ENCODE measurements around the gene MTHFR. TPM values are rescaled to one million over a fixed set of nuclear protein-coding genes. Genes with fewer than 3 reads are reported as not detected.

MTHFR gene
- total RNA-seq, 2 donors from 2014 or later: 16.0 to 18.7 TPM

- H3K4me1 Mint-ChIP-seq (ENCODE audit: low read depth): no peaks in the 10 kb centered on the region
- H3K4me3 Mint-ChIP-seq: no peak overlapping the region
- no peak overlapping the region for H3K27ac Mint-ChIP-seq
- no peak for DNase-seq
- no peaks in the 10 kb centered on the region for H3K9me3 Mint-ChIP-seq
- no peak for ATAC-seq (replicated peaks in 1 of 2)
- H3K36me3 Mint-ChIP-seq (ENCODE audit: insufficient read depth in 2 of 2): no peaks in the 10 kb centered on the region
- H3K27me3 Mint-ChIP-seq (ENCODE audit: low read depth): no peaks in the 10 kb centered on the region
Measured at GRCh38 chr1:11779715-11780379, 25.9 kb downstream of the MTHFR start.

GRCh38 chr1:11778844-11779623 is 26.7 kb downstream of the MTHFR start:
- H3K4me3 Mint-ChIP-seq: no peak overlapping the region
- H3K27ac Mint-ChIP-seq: no peak overlapping the region
- no peak for DNase-seq
- no peaks in the 10 kb centered on the region for H3K27me3 Mint-ChIP-seq (ENCODE audit: low read depth)
- no peaks in the 10 kb centered on the region for H3K36me3 Mint-ChIP-seq (ENCODE audit: insufficient read depth in 2 of 2)
- no peak for ATAC-seq (replicated peaks in 1 of 2)
- no peaks in the 10 kb centered on the region for H3K4me1 Mint-ChIP-seq (ENCODE audit: low read depth)
- no peaks in the 10 kb centered on the region for H3K9me3 Mint-ChIP-seq

- H3K4me3 Mint-ChIP-seq: no peak overlapping the region
- H3K9me3 Mint-ChIP-seq: no peaks in the 10 kb centered on the region
- ATAC-seq (replicated peaks in 1 of 2) (no peak), DNase-seq (no peak)
- no peaks in the 10 kb centered on the region for H3K36me3 Mint-ChIP-seq (ENCODE audit: insufficient read depth in 2 of 2)
- no peaks in the 10 kb centered on the region for H3K4me1 Mint-ChIP-seq (ENCODE audit: low read depth)
- no peaks in the 10 kb centered on the region for H3K27me3 Mint-ChIP-seq (ENCODE audit: low read depth)
- no peak overlapping the region for H3K27ac Mint-ChIP-seq
Measured at GRCh38 chr1:11778336-11778735, 27.4 kb downstream of the MTHFR start.

- Mint-ChIP-seq H3K4me1 (ENCODE audit: low read depth) (no peaks in the 10 kb centered on the region), H3K4me3 (no peak overlapping the region)
- no peak for ATAC-seq (replicated peaks in 1 of 2)
Measured at GRCh38 chr1:11777658-11778322, 28.0 kb downstream of the MTHFR start.

GRCh38 chr1:11774753-11775152 is 31.0 kb downstream of the MTHFR start:
- no peak overlapping the region for H3K4me3 Mint-ChIP-seq
- H3K27me3 Mint-ChIP-seq (ENCODE audit: low read depth): no peaks in the 10 kb centered on the region
- no peaks in the 10 kb centered on the region for H3K36me3 Mint-ChIP-seq (ENCODE audit: insufficient read depth in 2 of 2)
- ATAC-seq (replicated peaks in 1 of 2) (no peak), DNase-seq (no peak)
- H3K27ac Mint-ChIP-seq: no peak overlapping the region
- no peaks in the 10 kb centered on the region for H3K4me1 Mint-ChIP-seq (ENCODE audit: low read depth)
- no peaks in the 10 kb centered on the region for H3K9me3 Mint-ChIP-seq

More at GRCh38 chr1:11777658-11778322, 28.0 kb downstream of the MTHFR start:
- no peaks in the 10 kb centered on the region for H3K36me3 Mint-ChIP-seq (ENCODE audit: insufficient read depth in 2 of 2)
- no peak for DNase-seq
- no peak overlapping the region for H3K27ac Mint-ChIP-seq
- no peaks in the 10 kb centered on the region for H3K9me3 Mint-ChIP-seq
- H3K27me3 Mint-ChIP-seq (ENCODE audit: low read depth): no peaks in the 10 kb centered on the region

- Mint-ChIP-seq H3K27me3 (ENCODE audit: low read depth) (no peaks in the 10 kb centered on the region), H3K36me3 (ENCODE audit: insufficient read depth in 2 of 2) (no peaks in the 10 kb centered on the region), H3K27ac (no peak overlapping the region), H3K9me3 (no peaks in the 10 kb centered on the region), H3K4me1 (ENCODE audit: low read depth) (no peaks in the 10 kb centered on the region), H3K4me3 (no peak overlapping the region)
- no peak for ATAC-seq (replicated peaks in 1 of 2)
- DNase-seq: no peak
Measured at GRCh38 chr1:11772458-11772857, 33.3 kb downstream of the MTHFR start.

GRCh38 chr1:11771481-11772043 is 34.2 kb downstream of the MTHFR start:
- Mint-ChIP-seq H3K9me3 (no peaks in the 10 kb centered on the region), H3K27ac (no peak overlapping the region), H3K4me3 (no peak overlapping the region), H3K36me3 (ENCODE audit: insufficient read depth in 2 of 2) (no peaks in the 10 kb centered on the region), H3K4me1 (ENCODE audit: low read depth) (no peaks in the 10 kb centered on the region), H3K27me3 (ENCODE audit: low read depth) (no peaks in the 10 kb centered on the region)
- DNase-seq (no peak), ATAC-seq (replicated peaks in 1 of 2) (no peak)

GRCh38 chr1:11770011-11770410 is 35.8 kb downstream of the MTHFR start:
- ATAC-seq (replicated peaks in 1 of 2): no peak
- Mint-ChIP-seq H3K4me1 (ENCODE audit: low read depth) (no peaks in the 10 kb centered on the region), H3K4me3 (no peak overlapping the region), H3K27me3 (ENCODE audit: low read depth) (no peaks in the 10 kb centered on the region), H3K36me3 (ENCODE audit: insufficient read depth in 2 of 2) (no peaks in the 10 kb centered on the region), H3K9me3 (no peaks in the 10 kb centered on the region), H3K27ac (no peak overlapping the region)
- no peak for DNase-seq

- Mint-ChIP-seq H3K9me3 (no peaks in the 10 kb centered on the region), H3K27ac (no peak overlapping the region), H3K4me1 (ENCODE audit: low read depth) (no peaks in the 10 kb centered on the region), H3K36me3 (ENCODE audit: insufficient read depth in 2 of 2) (no peaks in the 10 kb centered on the region), H3K4me3 (no peak overlapping the region), H3K27me3 (ENCODE audit: low read depth) (no peaks in the 10 kb centered on the region)
- ATAC-seq (replicated peaks in 1 of 2): no peak
- DNase-seq: no peak
Measured at GRCh38 chr1:11769274-11769673, 36.5 kb downstream of the MTHFR start.

GRCh38 chr1:11768821-11769220 is 36.9 kb downstream of the MTHFR start:
- Mint-ChIP-seq H3K36me3 (ENCODE audit: insufficient read depth in 2 of 2) (no peaks in the 10 kb centered on the region), H3K9me3 (no peaks in the 10 kb centered on the region), H3K4me3 (no peak overlapping the region), H3K27ac (no peak overlapping the region), H3K27me3 (ENCODE audit: low read depth) (peaks cover 2% of the 10 kb centered on the region), H3K4me1 (ENCODE audit: low read depth) (no peaks in the 10 kb centered on the region)
- no peak for ATAC-seq (replicated peaks in 1 of 2)
- DNase-seq: no peak

- Mint-ChIP-seq H3K36me3 (ENCODE audit: insufficient read depth in 2 of 2) (no peaks in the 10 kb centered on the region), H3K4me1 (ENCODE audit: low read depth) (no peaks in the 10 kb centered on the region), H3K27me3 (ENCODE audit: low read depth) (peaks cover 9% of the 10 kb centered on the region), H3K27ac (no peak overlapping the region), H3K4me3 (no peak overlapping the region), H3K9me3 (no peaks in the 10 kb centered on the region)
- DNase-seq: no peak
- no peak for ATAC-seq (replicated peaks in 1 of 2)
Measured at GRCh38 chr1:11767922-11768704, 37.7 kb downstream of the MTHFR start.

- no peaks in the 10 kb centered on the region for H3K36me3 Mint-ChIP-seq (ENCODE audit: insufficient read depth in 2 of 2)
- ATAC-seq (replicated peaks in 1 of 2) (no peak), DNase-seq (no peak)
- H3K4me3 Mint-ChIP-seq: no peak overlapping the region
- no peaks in the 10 kb centered on the region for H3K9me3 Mint-ChIP-seq
- no peak overlapping the region for H3K27ac Mint-ChIP-seq
- peaks cover 8% of the 10 kb centered on the region for H3K4me1 Mint-ChIP-seq (ENCODE audit: low read depth)
- peaks cover 21% of the 10 kb centered on the region for H3K27me3 Mint-ChIP-seq (ENCODE audit: low read depth)
Measured at GRCh38 chr1:11766429-11766776, 39.4 kb downstream of the MTHFR start.

Data from activated T-cell treated with anti-CD3 and anti-CD28 coated beads, Interleukin-2, amount 50 U/mL, for 72 hours (primary cell).